GM12872 (cell line): Measurements from ENCODE around the gene ATF6B.

ENCODE experiments used
- TF ChIP-seq, protein P1 (sequence below): IDR thresholded peaks from 3 replicates; pipeline ENCODE4 v1.5.1; 2011; ENCODE audit warnings: low read depth, mild to moderate bottlenecking, low read length, moderate library complexity; ENCODE audit not compliant: insufficient read depth

Gene ATF6B

GRCh38 chr6:32084780-32085179 is 43.3 kb downstream of the ATF6B start:
- TF ChIP-seq, protein P1, sequence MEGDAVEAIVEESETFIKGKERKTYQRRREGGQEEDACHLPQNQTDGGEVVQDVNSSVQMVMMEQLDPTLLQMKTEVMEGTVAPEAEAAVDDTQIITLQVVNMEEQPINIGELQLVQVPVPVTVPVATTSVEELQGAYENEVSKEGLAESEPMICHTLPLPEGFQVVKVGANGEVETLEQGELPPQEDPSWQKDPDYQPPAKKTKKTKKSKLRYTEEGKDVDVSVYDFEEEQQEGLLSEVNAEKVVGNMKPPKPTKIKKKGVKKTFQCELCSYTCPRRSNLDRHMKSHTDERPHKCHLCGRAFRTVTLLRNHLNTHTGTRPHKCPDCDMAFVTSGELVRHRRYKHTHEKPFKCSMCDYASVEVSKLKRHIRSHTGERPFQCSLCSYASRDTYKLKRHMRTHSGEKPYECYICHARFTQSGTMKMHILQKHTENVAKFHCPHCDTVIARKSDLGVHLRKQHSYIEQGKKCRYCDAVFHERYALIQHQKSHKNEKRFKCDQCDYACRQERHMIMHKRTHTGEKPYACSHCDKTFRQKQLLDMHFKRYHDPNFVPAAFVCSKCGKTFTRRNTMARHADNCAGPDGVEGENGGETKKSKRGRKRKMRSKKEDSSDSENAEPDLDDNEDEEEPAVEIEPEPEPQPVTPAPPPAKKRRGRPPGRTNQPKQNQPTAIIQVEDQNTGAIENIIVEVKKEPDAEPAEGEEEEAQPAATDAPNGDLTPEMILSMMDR, result no peak

DNA sequence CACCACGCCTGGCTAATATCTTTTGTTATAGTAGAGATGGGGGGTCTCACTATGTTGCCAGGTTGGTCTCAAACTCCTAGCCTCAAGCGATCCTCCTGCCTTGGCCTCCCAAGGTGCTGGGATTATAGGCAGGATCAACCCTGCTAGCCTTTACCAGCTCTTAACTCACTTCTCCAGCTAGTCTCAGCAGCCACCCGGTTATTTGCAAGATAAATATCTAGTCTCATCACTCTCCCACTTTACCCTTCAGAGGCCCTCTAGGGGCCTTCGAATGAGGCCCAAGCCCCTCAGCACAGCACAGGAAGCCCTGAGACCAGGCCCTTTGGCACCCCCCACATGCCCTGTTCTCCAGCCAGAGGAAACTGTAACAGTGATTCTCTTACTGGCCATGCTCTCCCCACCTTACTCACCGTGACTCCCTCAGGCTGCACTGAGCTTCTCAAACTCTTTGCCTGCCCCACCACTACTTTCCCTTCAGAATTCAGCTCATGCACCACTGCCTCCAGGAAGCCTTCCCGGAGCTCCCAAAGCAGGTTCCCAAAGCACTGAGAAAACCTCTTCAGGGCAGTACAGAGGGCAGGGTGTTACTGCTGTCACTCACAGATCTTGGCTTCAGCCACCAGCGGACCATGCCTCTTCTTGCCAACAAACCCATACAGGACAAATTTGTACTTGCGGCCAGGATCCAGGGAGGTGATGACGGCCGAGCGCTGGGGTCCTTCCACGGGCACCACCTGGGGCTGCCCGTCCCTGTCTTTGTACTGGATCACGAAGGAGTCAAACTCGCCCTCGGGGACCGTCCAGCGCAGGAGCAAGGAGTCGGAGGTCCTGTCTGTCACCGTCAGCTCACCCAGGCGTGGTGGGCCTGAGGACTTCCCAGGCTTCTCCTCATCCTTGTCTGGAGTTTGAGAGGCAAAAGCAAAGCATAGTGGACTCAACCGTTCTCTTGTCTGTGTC is 44.0 kb downstream of the ATF6B start:
- TF ChIP-seq, protein P1, result no peak

- TF ChIP-seq, protein P1, result no peak
Measured at GRCh38 chr6:32082935-32083334, 45.1 kb downstream of the ATF6B start.

GRCh38 chr6:32082478-32082877 is 45.6 kb downstream of the ATF6B start:
- TF ChIP-seq, protein P1, result no peak

- TF ChIP-seq, protein P1, result no peak
Measured at GRCh38 chr6:32081168-32081990, 46.7 kb downstream of the ATF6B start.

- TF ChIP-seq, protein P1, result no peak
Measured at GRCh38 chr6:32079566-32080290, 48.3 kb downstream of the ATF6B start.
